Measurements from ENCODE around the gene OR5H2.
"Not testable (repeated sequence)": the region's sequence is repeated elsewhere in the genome, so short reads cannot be mapped to it uniquely, and the experiment has no call there.

The OR5H2 gene

DNA sequence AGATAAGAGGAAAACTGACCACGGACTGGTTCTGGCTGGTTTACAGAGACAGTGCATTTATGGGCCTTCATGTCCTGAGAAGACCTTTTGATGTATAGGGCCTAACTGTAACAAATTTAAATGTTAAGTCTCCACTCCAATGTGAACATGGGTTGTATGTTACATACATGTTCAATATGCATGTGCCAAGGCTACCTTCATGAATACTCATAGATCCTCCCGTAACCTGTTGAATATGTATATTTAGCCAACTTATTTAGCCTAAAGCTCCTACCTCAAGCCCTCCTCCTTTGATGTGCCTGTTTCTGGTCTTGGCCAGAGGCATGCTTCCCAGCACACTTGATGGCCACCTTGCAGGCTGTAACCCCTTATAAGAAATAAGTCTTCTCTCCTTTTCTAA lies at the start of gene OR5H2:
Gene OR5H2 (plus strand): TSS at position 301 of the 400 bp plus-strand sequence. CDS start 398 bp downstream, outside the sequence.
- no peak for DNase-seq

DNA sequence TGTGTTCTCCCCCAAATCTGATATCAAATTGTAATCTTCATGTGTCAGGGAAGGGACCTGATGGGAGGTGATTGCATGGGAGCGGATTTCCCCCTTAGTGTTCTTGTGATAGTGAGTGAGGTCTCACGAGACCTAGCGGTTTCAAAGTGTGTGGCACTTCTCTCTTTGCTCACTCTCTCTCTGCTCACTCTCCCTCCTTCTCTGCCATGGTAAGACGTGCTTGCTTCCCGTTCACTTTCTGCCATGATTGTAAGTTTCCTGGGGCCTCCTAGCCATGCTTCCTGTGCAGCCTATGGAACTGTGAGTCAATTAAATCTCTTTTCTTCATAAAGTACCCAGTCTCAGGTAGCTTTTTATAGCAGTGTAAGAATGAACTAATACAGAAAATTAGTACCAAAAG lies 48.8 kb upstream of the OR5H2 start:
- no peak for DNase-seq

DNA sequence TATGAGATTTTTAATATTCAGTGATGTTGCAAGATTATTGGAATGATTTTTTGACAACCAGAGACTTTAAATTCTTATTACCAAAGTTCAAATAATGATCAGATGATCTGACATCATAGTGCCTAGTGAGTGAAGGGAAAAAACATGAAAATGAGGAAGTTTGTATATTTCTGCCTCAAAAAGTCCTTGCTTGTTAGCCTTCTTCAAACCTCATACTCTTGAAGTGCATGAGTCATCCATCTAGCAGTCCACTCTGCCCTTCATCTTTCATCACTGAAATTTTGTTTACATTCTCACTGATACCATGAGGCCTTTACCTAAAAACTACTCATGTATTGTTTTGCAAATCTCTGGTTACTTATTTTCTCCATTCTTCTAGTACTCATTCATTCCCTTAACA lies 42.2 kb upstream of the OR5H2 start:
- no peak for DNase-seq

DNA sequence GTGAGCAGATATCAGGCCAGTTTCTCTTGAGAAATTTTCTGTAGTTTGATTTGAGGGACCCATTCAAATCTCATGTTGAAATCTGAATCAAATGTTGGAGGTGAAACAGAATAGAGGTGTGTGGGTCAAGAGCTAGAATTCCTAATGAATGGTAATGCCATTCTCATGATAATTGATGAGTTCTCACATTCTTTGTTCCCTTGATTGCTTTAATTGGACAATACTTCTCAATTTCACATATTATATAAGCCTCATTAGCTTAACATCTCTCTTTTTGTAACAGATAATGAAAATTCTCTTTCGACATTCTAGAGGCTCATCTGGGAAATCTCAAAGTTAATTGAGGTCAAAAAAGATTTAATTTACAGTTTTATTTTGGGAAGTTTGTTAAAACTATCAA lies 40.1 kb upstream of the OR5H2 start:
- no peak for DNase-seq

DNA sequence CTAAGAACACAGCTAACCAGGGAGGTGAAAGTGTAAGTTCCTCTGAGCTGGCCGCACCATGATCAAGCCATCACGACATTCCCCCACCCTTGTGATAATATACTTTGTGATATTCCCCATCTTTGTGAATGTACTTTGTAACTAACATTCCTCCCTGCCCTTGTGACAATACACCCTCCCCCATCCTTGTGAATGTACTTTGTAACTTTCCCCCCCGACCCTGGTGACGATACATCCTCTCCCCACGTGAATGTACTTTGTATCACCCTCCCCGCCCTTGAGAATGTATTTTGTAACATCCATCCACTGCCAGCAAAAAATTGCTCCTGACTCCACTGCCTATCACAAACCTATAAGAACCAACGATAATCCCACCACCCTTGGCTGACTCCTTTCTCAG lies 38.5 kb upstream of the OR5H2 start:
- DNase-seq: no peak

DNA sequence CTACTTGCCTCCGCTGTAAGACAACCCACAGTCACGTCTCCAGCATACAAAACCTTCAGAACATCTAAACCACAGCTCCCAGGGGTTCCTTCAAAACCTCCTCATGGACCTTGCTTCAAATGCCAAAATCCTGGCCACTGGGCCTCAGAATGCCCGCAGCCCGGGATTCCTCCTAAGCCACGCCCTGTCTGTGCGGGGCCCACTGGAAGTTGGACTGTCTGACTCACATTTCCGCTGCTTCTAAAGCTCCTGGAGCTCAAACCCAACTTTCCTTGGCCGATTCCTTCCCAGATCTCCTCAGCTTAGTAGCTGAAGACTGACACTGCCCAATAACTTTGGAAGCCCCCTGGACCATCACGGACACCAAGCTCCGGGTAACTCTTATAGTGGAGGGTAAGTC lies 36.2 kb upstream of the OR5H2 start:
- no peak for DNase-seq

DNA sequence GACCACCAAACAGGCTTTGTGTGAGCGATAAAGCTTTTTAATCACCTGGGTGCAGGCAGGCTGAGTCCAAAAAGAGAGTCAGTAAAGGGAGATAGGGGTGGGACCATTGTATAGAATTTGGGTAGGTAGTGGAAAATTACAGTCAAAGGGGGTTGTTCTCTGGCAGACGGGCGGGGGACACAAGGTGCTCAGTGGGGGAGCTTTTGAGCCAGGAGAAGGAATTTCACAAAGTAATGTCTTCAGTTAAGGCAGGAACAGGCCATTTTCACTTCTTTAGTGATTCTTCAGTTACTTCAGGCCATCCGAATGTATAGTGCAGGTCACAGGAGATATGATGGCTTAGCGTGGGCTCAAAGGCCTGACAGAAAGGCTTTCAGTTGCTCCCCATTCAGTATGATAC lies 26.3 kb upstream of the OR5H2 start:
- not testable (repeated sequence) for DNase-seq

DNA sequence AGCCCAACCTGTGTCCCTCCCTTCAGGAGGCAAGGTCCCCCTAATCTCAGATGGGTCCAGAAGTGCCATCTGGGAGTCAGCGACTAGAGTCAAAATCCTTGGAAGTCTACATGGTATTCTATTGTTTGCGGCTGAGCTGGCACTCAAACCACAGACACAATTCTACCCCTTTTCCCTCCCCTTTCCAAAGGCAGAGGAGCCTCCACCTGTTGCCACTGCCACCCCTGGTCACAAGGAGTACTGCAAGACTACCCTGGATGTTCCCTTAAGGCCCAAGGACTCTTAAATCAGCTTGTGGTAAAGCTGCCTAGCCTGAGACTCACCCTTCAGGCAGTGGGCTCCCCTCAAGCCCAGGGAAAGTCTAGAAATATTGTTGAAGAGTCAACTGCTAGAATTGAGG lies 22.6 kb upstream of the OR5H2 start:
- DNase-seq: no peak

DNA sequence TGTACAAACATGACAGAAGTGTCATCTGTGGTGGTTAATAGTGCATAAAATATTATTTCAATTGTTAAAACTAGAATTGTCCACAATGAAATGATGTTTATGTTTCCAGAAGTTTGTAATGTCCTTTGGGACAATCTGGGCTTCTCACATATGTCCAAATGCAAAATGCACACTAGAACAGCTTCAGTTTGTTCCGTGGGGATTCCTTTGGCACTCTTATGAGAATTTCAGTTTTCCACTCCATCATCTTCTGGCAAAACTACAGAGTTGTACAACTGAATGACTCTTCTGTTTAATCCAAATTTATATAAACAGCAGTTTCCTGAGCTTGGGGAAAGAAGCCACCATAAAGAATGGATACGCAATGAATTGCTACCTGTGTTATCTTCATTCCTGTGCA lies 20.3 kb upstream of the OR5H2 start:
- DNase-seq: no peak

DNA sequence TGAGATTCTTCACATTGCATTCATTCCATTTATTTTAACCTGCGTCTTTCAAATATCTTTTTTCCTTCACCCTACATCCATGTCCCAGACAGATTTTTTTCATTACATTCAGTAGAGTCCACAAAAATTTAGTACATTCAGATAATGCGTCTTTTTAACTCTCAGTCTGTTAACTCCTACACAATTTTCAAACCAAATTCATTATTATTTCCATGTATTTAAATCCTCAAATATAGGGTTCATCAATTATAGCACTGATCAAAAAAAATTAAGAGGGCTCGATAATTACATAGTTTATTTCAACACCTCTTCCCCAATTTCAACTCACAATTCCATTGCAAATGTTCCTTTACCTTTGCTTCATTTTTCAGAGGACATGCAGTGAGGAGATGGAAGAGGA lies 18.4 kb upstream of the OR5H2 start, which contains the start of gene OR5H6:
Gene OR5H6 (plus strand): TSS at position 301 of the 400 bp plus-strand sequence. CDS start 89 bp downstream, at position 390.
- no peak for DNase-seq

DNA sequence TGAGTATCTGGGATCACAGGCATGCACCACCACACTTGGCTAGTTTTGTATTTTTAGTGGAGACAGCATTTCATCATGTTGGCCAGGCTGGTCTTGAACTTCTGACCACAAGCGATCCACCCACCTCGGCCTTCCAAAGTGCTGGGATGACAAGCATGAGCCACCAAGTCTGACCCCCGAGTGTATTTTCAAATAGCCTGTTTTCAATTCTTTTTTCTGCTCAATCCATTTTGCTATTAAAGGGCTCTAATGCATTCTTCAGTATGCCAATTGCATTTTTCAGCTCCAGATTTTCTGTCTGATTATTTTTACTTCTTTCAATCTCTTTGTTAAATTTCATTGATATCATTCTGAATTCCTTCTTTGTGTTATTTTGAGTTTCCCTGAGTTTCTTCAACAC lies 12.5 kb upstream of the OR5H2 start:
- DNase-seq: no peak

DNA sequence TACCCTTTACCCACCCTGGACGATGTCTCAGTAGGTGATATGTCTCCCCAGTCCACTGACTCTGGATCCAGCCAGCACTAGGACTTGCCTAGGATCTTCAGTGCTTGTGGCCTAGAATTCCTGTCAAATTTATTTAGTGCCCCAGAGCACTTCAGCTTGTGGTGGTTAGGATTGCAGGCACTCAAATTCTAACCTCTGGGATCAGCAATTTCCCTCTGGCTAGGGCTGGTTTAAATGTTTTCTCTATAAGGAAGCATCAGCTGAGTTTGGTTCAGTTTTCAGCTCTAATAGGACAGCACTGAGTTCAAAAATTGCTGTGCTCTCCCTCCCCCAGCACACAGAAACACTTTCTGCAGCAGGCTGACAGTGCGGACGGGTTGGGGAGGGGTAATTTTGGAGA lies 10.2 kb upstream of the OR5H2 start:
- DNase-seq: no peak

DNA sequence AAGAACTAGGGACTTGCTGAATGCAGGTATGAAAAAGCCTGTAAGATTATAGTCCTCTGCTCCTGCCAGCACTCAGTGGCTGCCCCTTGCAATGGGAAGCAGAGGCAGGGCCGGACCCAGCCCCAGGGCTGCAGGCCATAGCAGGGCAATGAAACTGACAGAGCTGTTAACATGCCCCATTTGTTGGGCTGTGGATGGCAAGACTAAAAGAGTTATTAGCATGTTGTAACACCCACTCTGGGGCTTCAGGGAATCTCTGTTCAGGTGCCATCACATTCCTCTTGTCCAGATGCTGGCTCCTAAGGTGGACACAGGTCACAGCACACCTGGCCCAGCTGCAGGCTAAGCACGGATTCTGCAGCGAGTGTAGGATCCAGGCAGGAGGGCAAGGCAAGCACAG lies 7.4 kb upstream of the OR5H2 start:
- no peak for DNase-seq

DNA sequence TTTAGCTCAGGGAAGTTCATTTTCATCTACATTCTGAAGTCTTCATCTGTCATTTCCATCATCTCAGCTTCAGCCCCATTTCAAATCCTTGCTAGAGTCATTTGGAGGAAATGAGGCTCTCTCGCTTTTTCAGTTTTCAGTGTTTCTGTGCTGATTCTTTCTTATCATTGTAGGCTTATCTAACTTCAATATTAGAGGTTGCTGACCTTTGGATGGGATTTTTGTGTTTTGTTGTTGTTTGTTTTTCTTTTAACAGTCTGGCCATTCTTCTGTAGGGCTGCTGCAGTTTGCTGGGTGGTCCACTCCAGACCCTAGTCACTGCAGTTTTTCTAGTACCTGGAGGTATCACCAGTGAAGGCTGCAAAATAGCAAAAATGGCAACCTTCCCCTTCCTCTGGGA lies 8.6 kb downstream of the OR5H2 start:
- DNase-seq: no peak

DNA sequence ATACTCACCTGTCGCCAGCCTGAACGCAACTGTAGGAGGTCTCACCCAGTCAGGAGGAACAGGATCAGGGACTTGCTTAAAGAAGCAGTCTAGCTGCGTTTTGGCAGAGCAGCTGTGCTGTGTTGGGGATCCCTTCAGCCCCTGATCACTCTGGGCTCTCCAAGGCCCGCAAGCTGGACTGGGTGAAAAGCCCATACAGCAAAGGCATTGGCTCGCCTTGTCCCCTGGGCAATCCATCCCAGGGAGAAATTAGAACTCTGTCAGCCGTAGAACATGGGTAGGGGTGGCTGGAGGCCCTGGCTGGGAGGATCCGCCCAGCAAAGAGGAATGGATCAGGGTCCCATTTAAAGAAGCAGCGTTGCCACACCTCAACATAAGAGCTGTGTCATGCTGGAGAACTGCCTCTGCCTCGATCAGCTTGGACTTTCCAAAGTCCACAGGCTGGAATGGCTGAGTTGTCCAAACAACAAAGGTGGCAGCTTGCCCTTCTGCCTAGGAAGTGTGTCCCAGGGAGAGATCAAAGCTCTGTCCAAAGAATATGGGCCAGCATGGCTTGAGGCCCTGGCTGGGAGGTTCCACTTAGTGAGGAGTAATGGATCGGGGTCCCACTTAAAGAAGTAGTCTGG lies 9.1 kb downstream of the OR5H2 start:
- no peak for DNase-seq

DNA sequence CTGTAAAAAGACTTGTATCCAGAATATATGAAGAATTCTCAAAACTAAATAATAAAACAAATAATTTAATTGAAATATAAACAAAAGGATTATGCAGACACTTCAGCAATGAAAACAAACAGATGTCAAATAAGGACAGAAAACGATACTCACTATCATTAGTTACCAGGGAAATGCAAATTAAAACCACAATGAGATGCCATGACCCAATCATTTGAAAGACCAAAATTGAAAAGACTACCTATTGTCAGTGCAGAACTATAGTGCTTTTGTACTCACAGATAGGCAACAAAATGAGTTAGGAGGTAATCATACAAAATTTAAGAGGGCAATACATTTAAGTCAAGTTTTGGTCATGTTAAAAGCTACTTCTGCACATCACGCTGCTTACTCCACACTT lies 39.8 kb downstream of the OR5H2 start:
- no peak for DNase-seq

DNA sequence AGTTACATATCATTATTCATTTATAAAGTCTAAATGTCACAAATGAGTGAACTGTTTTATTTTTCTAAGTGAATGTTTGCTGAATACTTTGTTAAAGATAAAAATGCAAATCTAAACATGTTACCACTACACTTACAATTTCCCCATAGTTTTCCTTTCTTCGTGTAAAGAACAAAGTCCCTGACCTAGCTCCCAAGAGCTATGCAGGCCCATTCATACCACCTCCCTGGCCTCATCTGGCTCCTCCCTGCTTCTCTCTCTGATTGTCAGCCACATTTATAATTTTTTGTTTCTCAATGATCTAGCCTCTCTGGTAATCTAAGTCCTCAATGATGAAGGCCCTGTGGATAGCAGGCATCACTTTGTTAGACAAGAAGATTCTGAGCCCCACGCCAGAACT lies 40.4 kb downstream of the OR5H2 start:
- no peak for DNase-seq

DNA sequence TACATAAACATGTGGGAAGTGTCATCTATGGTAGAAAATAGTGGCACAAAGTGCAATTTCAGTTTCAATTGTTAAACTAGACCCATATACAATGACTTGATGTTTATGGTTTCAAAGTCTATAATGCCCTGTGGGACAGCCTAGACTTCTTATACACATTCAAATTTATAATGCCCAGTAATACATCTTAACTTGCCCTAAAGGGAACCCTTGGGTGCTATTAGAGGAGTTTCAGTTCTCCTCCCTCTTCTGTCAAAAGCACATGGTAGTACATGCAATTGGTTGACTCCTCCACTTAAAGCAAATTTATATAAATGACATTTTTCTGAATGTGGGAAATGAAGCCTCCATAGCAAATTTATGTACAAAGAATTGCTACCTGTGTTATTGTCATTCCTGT lies 41.1 kb downstream of the OR5H2 start:
- no peak for DNase-seq

DNA sequence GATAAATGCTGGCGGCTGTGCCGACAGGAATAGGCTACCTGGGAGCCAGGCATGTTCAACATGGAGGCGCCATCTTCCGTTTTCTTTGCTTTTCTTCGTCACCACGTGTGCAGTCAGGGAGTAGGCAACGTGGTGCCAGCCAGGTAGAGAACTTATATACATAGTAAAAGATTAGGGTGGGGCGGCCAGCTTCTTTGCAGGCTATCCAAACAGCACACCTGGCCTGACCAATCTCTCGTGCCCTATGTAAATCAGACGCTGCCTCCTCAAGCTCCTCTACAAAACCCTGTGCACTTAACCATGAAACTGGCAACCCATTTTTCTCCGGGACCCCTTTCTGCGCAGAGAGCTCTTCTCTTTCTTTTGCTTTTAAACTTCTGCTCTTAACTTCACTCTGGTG lies 42.8 kb downstream of the OR5H2 start:
- DNase-seq: no peak

DNA sequence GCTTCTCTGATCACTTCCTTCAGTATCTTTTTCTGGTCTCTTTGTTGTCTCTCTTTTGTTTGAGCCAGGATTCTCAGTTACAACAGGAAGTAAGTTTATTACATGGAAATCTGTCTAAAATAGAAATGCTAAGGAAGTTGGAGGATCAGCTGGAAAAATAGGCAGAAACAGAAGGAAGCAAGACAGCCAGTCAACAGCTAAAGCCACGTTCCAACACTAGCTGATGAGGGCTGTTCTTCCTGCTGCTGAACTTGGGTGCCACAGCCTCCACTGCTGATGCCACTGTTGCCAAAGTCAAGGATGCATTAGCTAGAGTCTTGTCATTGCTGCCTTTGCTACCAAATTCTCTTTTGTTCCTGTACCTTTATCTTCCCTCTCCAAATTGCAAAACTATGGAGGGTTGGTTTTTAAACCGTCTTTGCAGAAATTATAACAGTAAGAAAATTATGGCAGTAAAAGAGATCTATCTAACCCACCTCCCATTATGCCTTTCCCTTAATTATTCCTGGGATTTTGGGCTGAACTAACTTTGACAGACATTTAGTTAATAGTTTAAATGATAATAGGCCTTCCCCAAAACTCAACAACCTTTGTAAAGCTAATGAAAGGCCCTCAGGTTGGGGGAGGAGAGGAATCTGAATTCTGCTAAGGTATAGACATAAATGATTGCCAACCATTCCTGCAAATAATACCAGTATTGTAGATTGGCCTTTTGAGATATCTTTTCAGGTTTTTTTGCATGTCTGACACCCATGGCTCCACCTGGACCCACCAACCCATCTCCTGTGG lies 44.0 kb downstream of the OR5H2 start:
- no peak for DNase-seq

DNA sequence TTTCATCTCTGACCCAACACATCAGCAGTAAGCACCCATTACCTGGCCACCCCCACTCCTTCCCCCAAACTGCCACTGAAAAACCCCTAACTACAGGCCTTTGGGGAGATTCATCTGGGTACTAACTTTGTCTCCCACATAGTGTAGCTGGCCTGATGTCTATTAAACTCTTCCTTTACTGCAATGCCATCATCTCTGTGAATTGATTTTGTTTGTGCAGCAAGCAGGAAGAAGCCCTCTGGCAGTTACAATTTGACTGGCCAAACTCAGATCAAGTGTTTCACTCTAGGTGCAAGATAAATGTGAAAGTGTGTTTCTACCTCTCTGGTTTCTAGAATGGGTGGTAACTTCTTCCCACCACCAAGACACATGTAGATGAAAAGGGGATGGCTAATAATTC lies 44.6 kb downstream of the OR5H2 start:
- no peak for DNase-seq

DNA sequence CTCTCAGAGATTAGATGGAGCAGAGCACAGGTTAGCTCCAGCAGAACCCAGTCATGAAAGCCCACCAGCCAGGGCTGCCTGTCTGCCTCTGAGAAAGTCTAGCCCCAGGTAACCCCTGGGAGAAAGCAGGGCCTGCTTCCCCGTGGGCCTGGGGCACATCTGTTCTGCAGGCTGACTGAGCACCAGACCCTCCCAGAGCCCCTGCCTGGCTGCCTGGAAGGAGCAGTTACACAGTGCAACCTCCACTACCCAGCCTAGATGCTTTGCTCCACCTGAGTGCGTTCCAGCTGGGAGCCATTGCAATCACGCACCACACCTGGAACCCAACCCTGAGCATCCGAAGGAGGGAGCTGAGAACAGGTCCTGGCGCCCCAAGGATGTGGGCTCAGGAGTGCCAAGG lies 46.6 kb downstream of the OR5H2 start:
- DNase-seq: no peak

DNA sequence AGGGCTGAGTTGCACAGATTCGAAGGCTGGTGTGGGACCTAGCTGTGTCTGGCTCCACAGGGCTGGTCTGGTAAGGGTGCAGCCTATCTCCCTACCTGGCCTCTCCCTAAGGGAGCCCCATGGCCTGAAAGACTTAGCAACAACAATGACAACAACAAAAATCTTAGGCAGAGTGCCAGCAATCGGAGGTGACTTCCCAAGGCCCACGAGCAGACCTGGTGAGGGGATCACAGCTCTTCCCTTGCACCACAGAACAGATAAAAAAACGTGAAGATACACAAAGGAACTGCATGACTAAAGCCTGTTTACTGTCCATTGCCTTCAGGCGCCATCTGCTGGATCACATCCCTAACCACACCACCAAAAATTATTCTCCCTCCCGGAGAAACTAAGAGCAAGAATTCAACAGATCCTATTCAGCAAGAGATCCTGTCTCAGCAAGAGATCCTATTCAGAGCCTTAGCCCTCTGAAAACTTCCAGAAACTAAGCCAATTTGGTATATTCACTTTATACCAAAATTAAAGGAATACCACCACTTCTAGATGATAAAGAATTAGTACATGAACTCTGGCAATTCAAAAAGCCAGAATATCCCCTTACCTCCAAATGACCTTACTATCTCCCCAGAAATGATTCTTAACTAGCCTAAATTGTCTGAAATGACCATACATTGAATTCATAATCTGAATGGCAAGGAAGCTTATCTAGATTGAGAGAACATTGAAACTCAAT lies 47.3 kb downstream of the OR5H2 start:
- peak; percentile 9 for DNase-seq

DNA sequence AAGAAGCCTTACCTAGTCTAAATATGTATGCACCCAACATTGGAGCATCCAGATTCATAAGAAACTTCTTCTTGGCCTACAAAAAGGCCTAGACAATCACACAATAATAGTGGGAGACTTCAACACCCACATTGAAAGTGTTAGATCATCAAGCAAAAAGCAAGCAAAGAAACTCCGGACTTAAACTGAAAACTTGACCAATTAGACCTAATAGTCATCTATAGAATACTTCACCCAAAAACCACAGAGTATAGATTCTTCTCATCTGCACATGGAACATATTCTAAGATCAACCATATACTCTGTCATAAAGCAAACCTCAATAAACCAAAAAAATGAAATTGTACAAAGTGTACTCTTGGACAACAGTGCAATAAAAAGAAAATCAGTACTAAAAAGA lies 49.0 kb downstream of the OR5H2 start:
- no peak for DNase-seq

Data from NCI-H2171 (cell line).